Measurements from ENCODE around the gene C3orf20.

GRCh38 chr3:14750650-14751049 is 75.7 kb downstream of the C3orf20 start:
- TF ChIP-seq U2AF1 (optimal IDR thresholded peaks at IDR 0.05; ENCODE audit: low read depth, low read length) (no peak), KAT7 (CRISPR knock-in tag; IDR thresholded peaks at IDR 0.05; ENCODE audit: borderline replicate concordance) (no peak)
